Caco-2 (cell line): ENCODE measurements around the gene NRF1. TPM values are rescaled to one million over a fixed set of nuclear protein-coding genes. Genes with fewer than 3 reads are reported as not detected.

Experiments
- BruUV-seq: library from RNA; stranded (reverse); fragments of 400-500 nt; replicated peaks from 2 replicates; lab custom pipeline; 2021; lab: Mats Ljungman, UMichigan
- CTCF ChIA-PET: fragments of 300-600 bp; sonication (Branson Sonifier 250); formaldehyde crosslinking; loops from one replicate; lab custom pipeline; 2022; ENCODE audit warnings: antibody characterized with exemption; lab: Charles Lee
- POLR2A ChIA-PET: fragments of 300-600 bp; sonication (Branson Sonifier 250); formaldehyde crosslinking; loops from one replicate; lab custom pipeline; 2022; ENCODE audit warnings: antibody characterized with exemption; lab: Charles Lee
- DNase-seq, 2 experiments: peaks; one replicate each; pipeline versions ENCODE4 v3.0.0 to v3.0.0-alpha.2; 2020 to 2022
- H3K27me3 ChIP-seq: replicated peaks from 2 replicates; pipeline ENCODE4 v1.6.0; 2011; ENCODE audit warnings: low read length; ENCODE audit not compliant: control insufficient read depth, insufficient read depth
- H3K36me3 ChIP-seq: 2 replicates; pipeline ENCODE4 v1.5.1; 2011; ENCODE audit warnings: low read length; ENCODE audit not compliant: control insufficient read depth, insufficient read depth
- H3K4me1 ChIP-seq: fragments of 250-450 bp; sonication (Bioruptor Pico); 2 replicates; pipeline ENCODE4 v1.5.1; 2020; ENCODE audit warnings: mild to moderate bottlenecking
- H3K4me3 ChIP-seq: 2 replicates; pipeline ENCODE4 v1.5.1; 2011; ENCODE audit warnings: low read depth, mild to moderate bottlenecking, control low read depth, low read length
- H3K9me3 ChIP-seq: fragments of 250-450 bp; sonication (Bioruptor Pico); 2 replicates; pipeline ENCODE4 v1.5.1; 2020; ENCODE audit warnings: mild to moderate bottlenecking, moderate library complexity
- H3K27ac Mint-ChIP-seq: one replicate; pipeline ENCODE4 v1.8.0; 2022; ENCODE audit warnings: mixed read lengths; ENCODE audit not compliant: unreplicated experiment
- H3K27me3 Mint-ChIP-seq: one replicate; pipeline ENCODE4 v1.8.0; 2022; ENCODE audit warnings: mixed read lengths; ENCODE audit not compliant: insufficient read depth, unreplicated experiment
- H3K36me3 Mint-ChIP-seq: one replicate; pipeline ENCODE4 v1.8.0; 2022; ENCODE audit warnings: mild to moderate bottlenecking, mixed read lengths; ENCODE audit not compliant: insufficient read depth, unreplicated experiment
- H3K4me1 Mint-ChIP-seq: one replicate; pipeline ENCODE4 v1.8.0; 2022; ENCODE audit warnings: low read depth, mixed read lengths; ENCODE audit not compliant: unreplicated experiment
- H3K4me3 Mint-ChIP-seq: one replicate; pipeline ENCODE4 v1.8.0; 2022; ENCODE audit warnings: mild to moderate bottlenecking, moderate library complexity, mixed read lengths; ENCODE audit not compliant: unreplicated experiment
- H3K9me3 Mint-ChIP-seq: one replicate; pipeline ENCODE4 v1.8.0; 2022; ENCODE audit warnings: mixed read lengths; ENCODE audit not compliant: unreplicated experiment
- intact Hi-C: fragments of 100-400 bp; cut with micrococcal nuclease; formaldehyde crosslinking; loops from one replicate; pipeline ENCODE4 v1.10.0; 2022; ENCODE audit not compliant: unreplicated experiment
- total RNA-seq: library from RNA; stranded (reverse); gene quantifications from 2 replicates; pipeline ENCODE4 v1.2.3, GENCODE V29; 2022
- TF ChIP-seq, protein P1 (sequence below), 2 experiments: fragments of 200-600 bp in 1 of 2; IDR thresholded peaks; 1 replicate in 1 of 2; 2 replicates in 1 of 2; pipeline versions ENCODE4 v1.5.1 to v1.8.0; 2011 to 2022; ENCODE audit warnings: antibody characterized with exemption in 1 of 2, control low read depth in 1 of 2, inconsistent platforms in 1 of 2, low read depth in 1 of 2, low read length in 1 of 2, mild to moderate bottlenecking in 1 of 2, moderate library complexity in 1 of 2; ENCODE audit not compliant: insufficient read depth in 1 of 2, severe bottlenecking in 1 of 2, unreplicated experiment in 1 of 2

NRF1 gene
- total RNA-seq, 1 experiment from 2014 or later = 22.5 TPM

DNA sequence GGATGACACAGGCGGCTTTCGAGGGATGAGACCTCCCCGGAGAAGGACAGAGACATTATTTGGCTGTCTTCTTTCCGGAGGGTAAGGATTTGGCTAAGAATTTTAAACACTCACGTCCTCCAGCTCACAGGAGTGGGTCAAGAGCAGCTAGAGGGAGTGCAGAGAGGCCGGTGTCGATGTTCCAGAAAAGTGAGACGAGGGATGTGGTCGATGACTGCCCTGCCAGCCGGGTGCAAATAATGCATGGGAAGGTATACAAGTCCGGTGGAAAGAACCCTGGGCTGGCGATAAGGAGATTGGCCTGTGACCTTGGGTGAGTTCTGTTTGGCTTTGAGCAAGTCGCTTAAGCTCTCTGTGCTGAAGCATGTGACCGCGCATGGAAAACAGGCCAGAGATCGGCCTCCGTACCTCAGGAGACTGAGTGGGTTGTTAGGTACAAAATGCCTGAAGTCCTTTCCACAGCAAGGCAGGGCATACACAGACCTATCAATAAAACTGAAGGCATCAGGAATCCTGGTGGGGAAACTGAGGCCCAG lies 192.1 kb downstream of the NRF1 start:
- Mint-ChIP-seq H3K27ac (no peak overlapping the region), H3K9me3 (no peaks in the 10 kb centered on the region), H3K36me3 (no peaks in the 10 kb centered on the region), H3K4me1 (no peaks in the 10 kb centered on the region), H3K27me3 (no peaks in the 10 kb centered on the region), H3K4me3 (no peak overlapping the region)
- no peaks in the 10 kb centered on the region for H3K4me1 ChIP-seq
- CTCF ChIA-PET = interaction anchor here (0.6 kb wide), 1 partner anchor 173 kb away, joined by 3 read pairs; no protein-coding TSS in a partner anchor
- TF ChIP-seq, protein P1, sequence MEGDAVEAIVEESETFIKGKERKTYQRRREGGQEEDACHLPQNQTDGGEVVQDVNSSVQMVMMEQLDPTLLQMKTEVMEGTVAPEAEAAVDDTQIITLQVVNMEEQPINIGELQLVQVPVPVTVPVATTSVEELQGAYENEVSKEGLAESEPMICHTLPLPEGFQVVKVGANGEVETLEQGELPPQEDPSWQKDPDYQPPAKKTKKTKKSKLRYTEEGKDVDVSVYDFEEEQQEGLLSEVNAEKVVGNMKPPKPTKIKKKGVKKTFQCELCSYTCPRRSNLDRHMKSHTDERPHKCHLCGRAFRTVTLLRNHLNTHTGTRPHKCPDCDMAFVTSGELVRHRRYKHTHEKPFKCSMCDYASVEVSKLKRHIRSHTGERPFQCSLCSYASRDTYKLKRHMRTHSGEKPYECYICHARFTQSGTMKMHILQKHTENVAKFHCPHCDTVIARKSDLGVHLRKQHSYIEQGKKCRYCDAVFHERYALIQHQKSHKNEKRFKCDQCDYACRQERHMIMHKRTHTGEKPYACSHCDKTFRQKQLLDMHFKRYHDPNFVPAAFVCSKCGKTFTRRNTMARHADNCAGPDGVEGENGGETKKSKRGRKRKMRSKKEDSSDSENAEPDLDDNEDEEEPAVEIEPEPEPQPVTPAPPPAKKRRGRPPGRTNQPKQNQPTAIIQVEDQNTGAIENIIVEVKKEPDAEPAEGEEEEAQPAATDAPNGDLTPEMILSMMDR (IDR thresholded peaks at IDR 0.05; ENCODE audit: insufficient read depth in 1 of 2, low read depth in 1 of 2, low read length in 1 of 2, severe bottlenecking in 1 of 2, unreplicated experiment in 1 of 2) = no peak
- POLR2A ChIA-PET = no interaction called here
- no peak for DNase-seq
- no TSS peak for BruUV-seq
- intact Hi-C loops = no loop called here
- no peaks in the 10 kb centered on the region for H3K9me3 ChIP-seq
- no peaks in the 10 kb centered on the region for H3K36me3 ChIP-seq
- no peak overlapping the region for H3K4me3 ChIP-seq
- H3K27me3 ChIP-seq = no peaks in the 10 kb centered on the region

DNA sequence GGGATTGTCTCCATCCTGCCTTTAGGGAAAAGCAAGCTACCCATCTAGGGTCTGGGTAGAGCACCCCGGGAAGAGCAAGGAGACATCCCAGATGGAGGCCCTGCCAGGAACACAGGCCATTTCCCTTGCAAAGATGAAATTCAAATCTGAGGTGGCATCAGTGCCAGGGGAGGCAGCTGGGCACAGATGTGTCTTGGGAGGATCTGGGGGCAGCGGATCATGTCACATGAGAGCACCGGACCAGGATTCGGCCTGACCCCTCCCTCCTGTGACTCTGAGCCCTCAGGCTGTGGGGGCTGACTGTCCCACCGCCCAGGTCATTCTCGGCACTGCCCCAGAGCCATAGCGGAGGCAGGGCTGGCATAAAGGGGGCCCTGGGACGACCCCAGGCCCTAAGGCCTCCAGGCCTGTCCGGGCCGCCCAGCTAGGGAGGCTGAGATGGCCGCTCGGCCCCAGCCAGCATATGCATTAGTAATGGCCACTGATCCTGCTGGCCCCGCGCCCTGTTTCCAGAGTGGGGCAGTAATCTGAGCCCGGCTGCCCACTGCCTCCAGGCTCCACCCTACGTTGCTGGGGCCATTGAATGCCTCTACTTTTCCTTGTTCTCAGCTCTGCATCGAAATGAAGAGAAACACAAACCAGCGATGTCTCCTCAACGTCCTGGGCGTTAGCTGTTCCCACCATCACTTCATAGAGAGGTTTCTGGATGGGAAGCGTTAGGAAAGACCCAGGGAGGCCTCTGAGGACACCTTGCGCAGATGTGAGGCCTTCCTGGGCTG lies 192.8 kb downstream of the NRF1 start:
- no peaks in the 10 kb centered on the region for H3K4me1 ChIP-seq
- H3K4me3 ChIP-seq = no peak overlapping the region
- no peaks in the 10 kb centered on the region for H3K4me1 Mint-ChIP-seq
- CTCF ChIA-PET = no interaction called here
- no peaks in the 10 kb centered on the region for H3K9me3 Mint-ChIP-seq
- POLR2A ChIA-PET = no interaction called here
- H3K9me3 ChIP-seq = no peaks in the 10 kb centered on the region
- H3K4me3 Mint-ChIP-seq = no peak overlapping the region
- no peaks in the 10 kb centered on the region for H3K36me3 ChIP-seq
- no TSS peak for BruUV-seq
- intact Hi-C loops = no loop called here
- no peak overlapping the region for H3K27ac Mint-ChIP-seq
- TF ChIP-seq, protein P1 (IDR thresholded peaks at IDR 0.05; ENCODE audit: insufficient read depth in 1 of 2, low read depth in 1 of 2, low read length in 1 of 2, severe bottlenecking in 1 of 2, unreplicated experiment in 1 of 2) = no peak
- no peaks in the 10 kb centered on the region for H3K27me3 ChIP-seq
- no peaks in the 10 kb centered on the region for H3K36me3 Mint-ChIP-seq
- no peak for DNase-seq
- no peaks in the 10 kb centered on the region for H3K27me3 Mint-ChIP-seq

DNA sequence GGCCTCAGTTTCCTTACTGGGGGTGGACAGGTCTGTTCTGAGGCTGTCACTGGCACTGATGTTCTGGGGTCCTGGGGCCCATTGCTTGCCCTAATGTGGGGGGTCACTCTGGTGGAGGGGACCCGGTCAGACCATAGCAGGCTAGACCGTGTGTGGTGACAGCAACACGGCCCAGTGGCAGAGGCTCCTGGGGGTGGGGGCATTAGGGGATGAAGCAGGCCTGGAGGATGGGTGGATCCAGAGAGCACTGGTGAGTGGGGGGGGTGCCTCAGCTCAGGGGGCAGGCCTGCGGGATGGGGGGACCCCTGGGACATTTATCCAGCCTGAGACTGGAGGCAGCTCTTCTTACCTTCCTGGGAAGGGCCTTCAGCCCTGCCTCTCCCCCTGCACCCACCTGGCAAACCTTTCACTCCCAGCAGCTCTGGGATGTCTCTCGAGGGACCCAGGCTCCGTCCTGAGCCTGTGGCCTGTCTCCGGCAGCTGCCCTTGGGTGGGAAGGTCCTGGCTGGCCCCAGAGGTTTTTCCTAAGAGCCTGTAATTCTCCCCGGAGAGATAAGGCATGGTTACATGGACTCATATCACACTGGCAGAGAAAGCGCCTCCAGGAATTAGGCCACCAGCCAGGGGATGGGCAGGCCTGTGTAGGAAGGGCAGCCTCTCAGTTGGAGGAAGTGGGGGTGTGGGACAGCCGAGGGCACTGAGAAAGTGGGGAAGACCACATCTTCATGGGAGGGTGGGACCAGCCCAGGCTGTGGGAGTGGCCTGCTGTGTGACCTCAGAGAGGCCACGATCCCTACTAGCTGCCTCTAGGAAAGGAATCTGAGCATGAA lies 193.6 kb downstream of the NRF1 start:
- CTCF ChIA-PET = no interaction called here

More for the DNA sequence above, 193.6 kb downstream of the NRF1 start:
- Histone ChIP-seq H3K9me3 (no peaks in the 10 kb centered on the region), H3K4me3 (no peak overlapping the region), H3K27me3 (no peaks in the 10 kb centered on the region), H3K36me3 (no peaks in the 10 kb centered on the region), H3K4me1 (no peaks in the 10 kb centered on the region)
- H3K9me3 Mint-ChIP-seq = no peaks in the 10 kb centered on the region
- H3K4me3 Mint-ChIP-seq = no peak overlapping the region
- BruUV-seq = no TSS peak
- H3K27ac Mint-ChIP-seq = no peak overlapping the region
- POLR2A ChIA-PET = interaction anchor here (0.7 kb wide), 1 partner anchor 39 kb away, joined by 5 read pairs; no protein-coding TSS in a partner anchor
- no peaks in the 10 kb centered on the region for H3K27me3 Mint-ChIP-seq
- no peak for DNase-seq
- TF ChIP-seq, protein P1 (IDR thresholded peaks at IDR 0.05; ENCODE audit: insufficient read depth in 1 of 2, low read depth in 1 of 2, low read length in 1 of 2, severe bottlenecking in 1 of 2, unreplicated experiment in 1 of 2) = no peak
- intact Hi-C loops = no loop called here
- H3K36me3 Mint-ChIP-seq = no peaks in the 10 kb centered on the region
- no peaks in the 10 kb centered on the region for H3K4me1 Mint-ChIP-seq
